Measurements from ENCODE around the gene AEBP1. TPM values are rescaled to one million over a fixed set of nuclear protein-coding genes. Genes with fewer than 3 reads are reported as not detected.

Gene AEBP1
- total RNA-seq, 2 donors from 2014 or later, result 84.4 to 193 TPM

DNA sequence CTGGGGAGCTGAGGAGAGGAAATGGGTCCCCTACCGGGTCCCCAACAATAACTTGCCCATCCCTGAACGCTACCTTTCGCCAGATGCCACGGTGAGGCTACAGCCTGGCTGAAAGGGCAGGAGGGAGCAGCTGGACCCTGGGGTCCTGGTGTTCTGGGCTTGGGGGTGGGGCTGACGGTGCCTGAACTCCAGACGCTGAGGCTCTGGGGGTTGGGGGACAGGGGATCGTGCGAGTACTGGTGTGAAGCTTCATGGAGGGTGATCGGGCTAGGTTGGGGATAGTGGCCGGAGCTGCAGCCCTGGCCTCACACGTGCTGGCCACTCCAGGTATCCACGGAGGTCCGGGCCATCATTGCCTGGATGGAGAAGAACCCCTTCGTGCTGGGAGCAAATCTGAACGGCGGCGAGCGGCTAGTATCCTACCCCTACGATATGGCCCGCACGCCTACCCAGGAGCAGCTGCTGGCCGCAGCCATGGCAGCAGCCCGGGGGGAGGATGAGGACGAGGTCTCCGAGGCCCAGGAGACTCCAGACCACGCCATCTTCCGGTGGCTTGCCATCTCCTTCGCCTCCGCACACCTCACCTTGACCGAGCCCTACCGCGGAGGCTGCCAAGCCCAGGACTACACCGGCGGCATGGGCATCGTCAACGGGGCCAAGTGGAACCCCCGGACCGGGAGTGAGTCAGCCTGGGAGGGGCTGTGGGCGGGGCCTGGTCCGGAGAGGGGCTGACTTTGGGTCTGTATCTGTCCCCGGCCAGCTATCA, 8.3 kb downstream of the AEBP1 start:
- H3K27me3 ChIP-seq, result no peaks in the 10 kb centered on the region
- no peaks in the 10 kb centered on the region for H3K9me3 ChIP-seq
- H3K27ac ChIP-seq, result no peak overlapping the region
- H3K36me3 ChIP-seq, result peaks cover 94% of the 10 kb centered on the region
- DNase-seq (ENCODE audit: low spot score), result no peak
- TF ChIP-seq CTCF (IDR thresholded peaks at IDR 0.05), result no peak
- H3K4me1 ChIP-seq, result peaks cover 0 to 25% of the 10 kb centered on the region in 2 donors
- no peak overlapping the region for H3K4me3 ChIP-seq

DNA sequence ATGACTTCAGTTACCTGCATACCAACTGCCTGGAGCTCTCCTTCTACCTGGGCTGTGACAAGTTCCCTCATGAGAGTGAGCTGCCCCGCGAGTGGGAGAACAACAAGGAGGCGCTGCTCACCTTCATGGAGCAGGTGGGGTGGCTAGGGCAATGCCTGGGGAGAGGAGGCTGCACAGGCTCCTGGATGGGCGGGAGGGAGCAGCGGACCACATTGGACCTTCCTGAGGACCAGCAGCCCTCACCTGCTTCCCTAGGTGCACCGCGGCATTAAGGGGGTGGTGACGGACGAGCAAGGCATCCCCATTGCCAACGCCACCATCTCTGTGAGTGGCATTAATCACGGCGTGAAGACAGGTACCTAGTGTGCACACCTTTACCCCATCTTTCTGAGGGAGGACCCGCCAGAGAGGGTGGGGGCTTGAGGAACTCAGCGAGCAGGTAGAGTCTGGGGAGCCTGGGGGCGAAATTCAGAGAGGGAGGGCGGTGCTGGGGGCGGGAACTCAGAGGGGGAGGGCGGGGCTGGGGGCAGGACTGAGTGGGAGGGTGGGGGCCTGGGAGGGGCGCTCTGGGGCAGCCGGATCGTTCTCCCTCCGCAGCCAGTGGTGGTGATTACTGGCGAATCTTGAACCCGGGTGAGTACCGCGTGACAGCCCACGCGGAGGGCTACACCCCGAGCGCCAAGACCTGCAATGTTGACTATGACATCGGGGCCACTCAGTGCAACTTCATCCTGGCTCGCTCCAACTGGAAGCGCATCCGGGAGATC, 9.0 kb downstream of the AEBP1 start:
- Histone ChIP-seq H3K4me3 (no peak overlapping the region), H3K27me3 (no peaks in the 10 kb centered on the region), H3K36me3 (peaks cover 94% of the 10 kb centered on the region), H3K27ac (peak overlapping the region in 1 of 2 donors; percentile 75), H3K4me1 (peaks cover 0 to 22% of the 10 kb centered on the region in 2 donors), H3K9me3 (no peaks in the 10 kb centered on the region)
- TF ChIP-seq CTCF (IDR thresholded peaks at IDR 0.05), result no peak
- DNase-seq (ENCODE audit: low spot score), result no peak

- DNase-seq (ENCODE audit: low spot score), result no peak
- peaks cover 0 to 24% of the 10 kb centered on the region in 2 donors for H3K4me1 ChIP-seq
- peak overlapping the region; percentile 54 to 75 for H3K27ac ChIP-seq
- TF ChIP-seq CTCF (IDR thresholded peaks at IDR 0.05), result no peak
- no peak overlapping the region for H3K4me3 ChIP-seq
- H3K27me3 ChIP-seq, result no peaks in the 10 kb centered on the region
- H3K36me3 ChIP-seq, result peaks cover 89% of the 10 kb centered on the region
- no peaks in the 10 kb centered on the region for H3K9me3 ChIP-seq
Observed at GRCh38 chr7:44113764-44114354, 9.7 kb downstream of the AEBP1 start.

DNA sequence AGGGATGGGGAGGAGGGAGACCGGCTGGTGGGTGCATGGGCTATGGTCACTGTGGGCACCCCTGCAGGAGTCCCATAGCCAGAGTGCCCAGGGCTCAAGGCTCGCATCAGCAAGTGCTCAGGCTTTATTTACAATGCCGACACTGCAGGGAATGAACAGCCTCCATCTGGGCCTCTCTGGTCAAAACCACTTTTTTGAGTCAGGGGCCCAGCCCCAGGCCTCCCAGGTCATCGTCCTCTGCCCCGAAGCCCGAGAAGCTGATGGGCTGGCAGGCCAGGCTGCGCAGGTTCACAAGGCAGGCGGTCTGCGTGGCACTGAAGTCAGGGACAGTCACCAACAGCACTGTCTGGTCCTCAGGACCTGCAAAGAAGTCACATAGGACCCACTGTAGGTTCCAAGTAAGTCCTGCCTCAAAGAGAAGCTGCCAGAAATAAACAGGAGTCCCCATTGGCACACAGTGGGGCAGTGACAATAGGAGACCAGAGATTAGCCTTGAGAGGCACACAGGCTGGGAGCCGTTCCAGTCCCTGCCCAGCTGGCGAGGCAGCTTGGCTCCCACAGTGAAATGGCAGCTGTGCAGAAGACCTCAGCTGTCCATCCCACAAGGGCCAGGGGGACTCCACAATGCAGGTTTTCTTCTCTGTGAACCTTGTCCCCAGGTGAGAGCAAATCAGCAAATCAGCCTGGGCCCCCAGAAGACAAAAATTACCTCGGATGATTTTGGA, 10.6 kb downstream of the AEBP1 start:
- no peaks in the 10 kb centered on the region for H3K9me3 ChIP-seq
- DNase-seq (ENCODE audit: low spot score), result no peak
- H3K4me1 ChIP-seq, result peaks cover 0 to 33% of the 10 kb centered on the region in 2 donors
- no peak overlapping the region for H3K4me3 ChIP-seq
- TF ChIP-seq CTCF (IDR thresholded peaks at IDR 0.05), result no peak
- H3K27ac ChIP-seq, result peak overlapping the region; percentile 54 to 75
- H3K27me3 ChIP-seq, result no peaks in the 10 kb centered on the region
- peaks cover 80% of the 10 kb centered on the region for H3K36me3 ChIP-seq

- no peak for TF ChIP-seq CTCF (IDR thresholded peaks at IDR 0.05)
- Histone ChIP-seq H3K4me1 (peaks cover 0 to 48% of the 10 kb centered on the region in 2 donors), H3K36me3 (peaks cover 65% of the 10 kb centered on the region)
Observed at GRCh38 chr7:44116087-44116788, 12.1 kb downstream of the AEBP1 start.

More at GRCh38 chr7:44116087-44116788, 12.1 kb downstream of the AEBP1 start:
- no peak overlapping the region for H3K27ac ChIP-seq
- no peaks in the 10 kb centered on the region for H3K27me3 ChIP-seq
- H3K4me3 ChIP-seq, result no peak overlapping the region
- DNase-seq (ENCODE audit: low spot score), result no peak
- H3K9me3 ChIP-seq, result no peaks in the 10 kb centered on the region

Measured in right atrium auricular region (tissue), 2 donors.